ENCODE measurements around the gene KCND3. TPM values are rescaled to one million over a fixed set of nuclear protein-coding genes. Genes with fewer than 3 reads are reported as not detected.

Gene KCND3
- total RNA-seq, 1 donor from 2014 or later: 0.31 TPM

GRCh38 chr1:111850109-111850508, 139.4 kb downstream of the KCND3 start:
- H3K4me1 Mint-ChIP-seq: no peaks in the 10 kb centered on the region
- DNase-seq (ENCODE audit: low spot score in 2 of 2, unreplicated experiment in 2 of 2): no peak
- peaks cover 67% of the 10 kb centered on the region for H3K27me3 Mint-ChIP-seq (ENCODE audit: low read depth)
- H3K27ac Mint-ChIP-seq: no peak overlapping the region
- TF ChIP-seq CTCF (IDR thresholded peaks at IDR 0.05; ENCODE audit: unreplicated experiment): no peak
- H3K9me3 Mint-ChIP-seq: no peaks in the 10 kb centered on the region
- no peaks in the 10 kb centered on the region for H3K36me3 Mint-ChIP-seq
- H3K4me3 Mint-ChIP-seq: no peak overlapping the region

- no peak for TF ChIP-seq CTCF (IDR thresholded peaks at IDR 0.05; ENCODE audit: unreplicated experiment)
- peaks cover 70% of the 10 kb centered on the region for H3K27me3 Mint-ChIP-seq (ENCODE audit: low read depth)
- DNase-seq (ENCODE audit: low spot score in 2 of 2, unreplicated experiment in 2 of 2): no peak
- H3K4me3 Mint-ChIP-seq: no peak overlapping the region
- H3K9me3 Mint-ChIP-seq: no peaks in the 10 kb centered on the region
- H3K4me1 Mint-ChIP-seq: no peaks in the 10 kb centered on the region
- H3K36me3 Mint-ChIP-seq: no peaks in the 10 kb centered on the region
- H3K27ac Mint-ChIP-seq: no peak overlapping the region
These were observed 140.5 kb downstream of the KCND3 start for GRCh38 chr1:111848852-111849545.

- H3K27ac Mint-ChIP-seq: no peak overlapping the region
- H3K27me3 Mint-ChIP-seq (ENCODE audit: low read depth): peaks cover 68% of the 10 kb centered on the region
- H3K4me1 Mint-ChIP-seq: no peaks in the 10 kb centered on the region
- H3K4me3 Mint-ChIP-seq: no peak overlapping the region
- TF ChIP-seq CTCF (IDR thresholded peaks at IDR 0.05; ENCODE audit: unreplicated experiment): no peak
- DNase-seq (ENCODE audit: low spot score in 2 of 2, unreplicated experiment in 2 of 2): no peak
- no peaks in the 10 kb centered on the region for H3K36me3 Mint-ChIP-seq
- H3K9me3 Mint-ChIP-seq: no peaks in the 10 kb centered on the region
These were observed 142.0 kb downstream of the KCND3 start for GRCh38 chr1:111847466-111847865.

GRCh38 chr1:111846842-111847241, 142.6 kb downstream of the KCND3 start:
- DNase-seq (ENCODE audit: low spot score in 2 of 2, unreplicated experiment in 2 of 2): no peak
- TF ChIP-seq CTCF (IDR thresholded peaks at IDR 0.05; ENCODE audit: unreplicated experiment): no peak
- Mint-ChIP-seq H3K36me3 (no peaks in the 10 kb centered on the region), H3K4me1 (no peaks in the 10 kb centered on the region), H3K4me3 (no peak overlapping the region), H3K27me3 (ENCODE audit: low read depth) (peaks cover 66% of the 10 kb centered on the region), H3K9me3 (no peaks in the 10 kb centered on the region), H3K27ac (no peak overlapping the region)

GRCh38 chr1:111843177-111843576, 146.3 kb downstream of the KCND3 start:
- Mint-ChIP-seq H3K4me3 (no peak overlapping the region), H3K27me3 (ENCODE audit: low read depth) (peaks cover 64% of the 10 kb centered on the region), H3K36me3 (no peaks in the 10 kb centered on the region), H3K9me3 (no peaks in the 10 kb centered on the region), H3K4me1 (no peaks in the 10 kb centered on the region), H3K27ac (no peak overlapping the region)
- DNase-seq (ENCODE audit: low spot score in 2 of 2, unreplicated experiment in 2 of 2): no peak
- TF ChIP-seq CTCF (IDR thresholded peaks at IDR 0.05; ENCODE audit: unreplicated experiment): no peak
